Germinal center (tissue), 1 donor: ENCODE results near the gene LRRFIP1.

ENCODE experiments used
- DNase-seq: peaks from one replicate; pipeline ENCODE4 v3.0.0; 2012; ENCODE audit warnings: mixed read lengths, low spot score

Gene LRRFIP1

DNA sequence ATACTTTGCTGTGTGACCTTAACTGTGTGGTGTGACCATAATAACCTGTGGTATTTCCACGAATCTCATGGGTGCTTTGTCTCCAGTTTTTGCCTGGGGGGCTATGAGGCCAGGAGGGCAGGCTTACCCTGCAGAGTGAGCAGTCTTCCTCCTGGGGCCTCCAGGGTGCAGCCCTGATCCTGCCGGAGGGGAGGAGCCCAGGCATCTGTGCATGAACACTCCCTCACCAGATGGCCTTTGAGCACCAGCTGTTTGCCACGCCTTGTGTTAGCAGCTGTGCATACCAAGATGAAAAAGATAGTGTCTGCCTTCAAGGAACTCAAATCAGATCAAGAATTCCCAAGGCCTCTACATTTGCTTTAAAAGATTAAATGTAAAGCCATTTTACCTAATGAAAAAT lies 96.2 kb downstream of the LRRFIP1 start:
- no peak for DNase-seq

DNA sequence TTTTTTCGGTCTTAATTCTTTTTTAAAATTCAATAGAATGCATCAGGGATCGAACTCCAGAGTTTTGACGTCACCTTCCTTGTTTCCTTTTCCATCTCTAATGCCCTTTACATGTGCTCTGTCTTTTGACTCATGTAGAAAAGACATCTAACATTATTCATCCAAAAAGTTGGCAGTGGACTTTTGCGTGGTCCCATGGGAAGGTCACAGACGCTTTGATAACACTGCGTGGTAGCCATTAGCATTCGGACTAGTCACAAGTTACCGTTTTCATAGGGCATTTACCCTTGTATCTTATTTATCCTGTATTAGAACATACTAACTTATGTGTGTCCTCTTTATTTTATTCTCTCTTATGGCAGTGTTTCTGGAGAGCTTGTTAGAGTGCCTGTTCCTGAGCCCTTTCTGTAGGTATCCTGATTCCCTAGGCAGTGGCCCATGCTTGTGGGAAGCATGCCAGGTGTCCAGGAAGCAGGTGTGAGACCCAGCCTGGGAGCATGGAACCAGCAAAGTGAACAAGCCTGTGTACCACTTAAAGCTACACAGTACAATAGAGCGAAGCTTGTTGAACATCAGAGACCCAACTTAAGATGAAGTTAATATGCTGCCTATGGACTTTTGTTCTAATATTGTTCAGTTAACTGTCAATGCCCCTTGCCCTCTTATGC lies 97.6 kb downstream of the LRRFIP1 start:
- no peak for DNase-seq

DNA sequence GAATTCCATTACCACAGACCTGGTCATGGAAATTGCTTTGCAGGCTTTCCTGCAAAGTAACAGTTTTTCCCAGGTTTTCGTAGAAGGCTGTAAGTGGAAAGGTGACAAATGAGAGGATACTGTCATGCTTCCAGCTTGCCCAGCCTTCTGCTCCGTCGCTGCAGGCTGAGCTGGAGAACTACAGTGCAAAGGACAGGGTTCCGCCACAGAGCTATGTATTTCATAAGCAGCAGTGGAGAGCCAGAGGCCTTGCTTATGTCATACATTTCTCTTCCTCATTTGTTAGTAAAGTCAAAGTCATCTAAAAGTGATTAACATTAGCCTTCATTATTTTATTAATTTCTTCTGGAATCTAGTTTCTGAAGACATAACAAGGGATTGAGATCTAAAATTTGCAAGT lies 98.3 kb downstream of the LRRFIP1 start:
- DNase-seq: no peak

DNA sequence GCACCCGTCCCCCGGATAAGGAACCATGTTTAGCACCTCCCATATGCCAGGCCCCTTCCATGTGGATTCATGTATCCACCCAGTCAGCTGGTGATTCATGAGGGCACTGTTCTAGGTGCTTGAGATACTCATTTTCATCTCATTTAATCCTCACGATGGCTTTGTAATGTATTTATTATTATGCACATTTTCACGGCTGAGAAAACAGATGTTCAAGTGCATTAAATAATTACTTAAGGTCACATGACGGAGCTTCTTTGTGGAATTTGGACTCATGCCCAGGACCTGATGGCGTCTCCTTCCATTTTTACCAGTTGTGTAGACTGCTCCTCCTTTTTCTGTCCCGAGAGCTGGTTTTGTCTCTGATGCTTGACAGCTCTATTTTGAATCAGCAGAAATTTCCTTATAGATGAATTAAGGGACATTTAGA lies 99.0 kb downstream of the LRRFIP1 start:
- DNase-seq: no peak

DNA sequence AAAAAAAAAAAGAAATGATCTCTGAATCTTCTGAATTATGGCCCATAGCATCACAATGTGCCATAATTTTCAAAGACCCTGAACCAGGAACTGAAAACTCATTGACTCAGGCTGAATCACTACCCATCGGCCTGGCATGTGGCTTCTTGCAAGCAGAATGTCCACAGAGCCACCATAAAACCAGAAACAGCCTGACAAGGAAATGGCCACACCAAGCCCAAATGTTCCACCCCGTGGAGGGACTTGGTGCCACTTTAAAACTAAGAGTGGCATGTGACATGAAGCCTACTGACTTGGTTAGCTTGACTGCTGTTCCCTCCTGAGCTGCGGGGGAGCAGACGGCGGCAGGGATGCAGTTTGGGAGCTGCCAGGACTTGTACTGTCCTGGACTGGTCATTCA lies 100.0 kb downstream of the LRRFIP1 start:
- DNase-seq: no peak

DNA sequence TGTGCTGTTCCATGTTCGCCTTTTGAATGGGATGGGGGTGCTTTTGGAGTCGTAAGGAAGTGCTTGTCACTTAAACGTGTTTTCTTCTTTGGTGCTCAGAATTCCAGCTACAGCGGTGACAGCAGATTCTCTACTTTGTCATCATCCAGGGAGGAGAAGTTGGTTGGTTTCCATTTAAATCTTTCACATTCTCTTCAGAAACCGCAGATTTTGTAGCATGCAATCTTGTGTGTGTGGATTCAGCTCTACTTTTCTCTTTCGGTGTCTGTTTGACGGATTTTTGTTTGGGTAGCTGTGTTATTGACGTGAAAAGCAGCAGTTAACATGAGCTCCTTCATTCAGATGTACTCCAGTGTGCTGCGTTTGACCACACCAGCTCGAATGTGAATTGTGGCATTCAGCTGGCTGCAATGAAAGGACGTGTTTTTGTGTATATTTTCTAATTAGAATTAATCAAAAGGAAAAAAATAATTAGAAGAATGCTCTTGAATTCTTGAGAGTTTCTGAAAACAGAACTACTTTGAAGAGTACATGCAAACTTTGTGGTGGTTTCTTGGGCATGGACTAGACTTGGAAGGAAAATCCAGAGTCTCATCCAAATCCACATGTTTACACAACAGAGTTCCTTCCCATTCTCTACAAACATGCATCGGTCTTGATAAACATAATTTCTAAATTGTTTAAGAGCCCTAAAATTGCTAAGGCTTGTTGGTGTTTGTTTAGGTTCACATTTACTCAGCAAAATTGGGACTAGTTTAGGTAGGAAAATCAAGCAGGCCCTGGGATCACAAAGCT lies 102.5 kb downstream of the LRRFIP1 start:
- no peak for DNase-seq

DNA sequence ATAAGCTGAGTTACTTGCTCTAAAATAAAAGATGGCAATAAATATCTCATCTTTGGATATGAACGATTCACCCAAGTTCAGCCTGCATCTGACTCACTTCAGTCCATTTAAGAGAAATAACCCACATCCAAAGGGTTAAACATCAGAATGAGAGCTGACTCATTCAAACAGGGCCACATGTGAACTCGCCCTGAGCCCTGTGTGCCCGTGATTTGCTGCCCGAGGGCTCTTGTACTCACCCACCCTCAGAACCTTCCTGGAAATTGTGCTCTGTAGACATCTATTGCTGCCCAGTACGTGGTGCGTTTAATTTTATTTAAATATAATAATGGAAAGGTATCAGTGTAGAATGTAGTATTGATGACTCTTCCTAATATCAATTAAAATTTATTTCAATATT lies 104.3 kb downstream of the LRRFIP1 start:
- no peak for DNase-seq

DNA sequence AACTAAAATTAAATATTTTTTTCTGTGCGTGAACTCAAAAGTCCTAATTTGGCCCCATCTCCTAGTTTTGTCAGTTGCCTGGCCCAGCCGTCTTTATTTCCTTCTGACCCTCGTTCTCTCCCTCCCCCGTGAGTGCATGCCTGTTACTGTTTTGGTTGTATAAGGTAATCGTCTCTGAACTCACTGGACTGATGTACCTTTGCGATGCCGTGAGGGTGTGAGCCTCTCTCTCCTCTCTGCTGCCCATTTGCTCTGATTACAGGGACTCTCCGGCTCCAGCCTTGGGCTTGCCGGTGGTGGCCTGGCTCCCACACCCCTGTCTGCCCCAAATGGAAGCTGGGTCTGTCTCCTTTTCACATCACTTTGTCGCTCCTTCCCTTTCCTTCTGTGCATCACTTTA lies 104.7 kb downstream of the LRRFIP1 start:
- no peak for DNase-seq

DNA sequence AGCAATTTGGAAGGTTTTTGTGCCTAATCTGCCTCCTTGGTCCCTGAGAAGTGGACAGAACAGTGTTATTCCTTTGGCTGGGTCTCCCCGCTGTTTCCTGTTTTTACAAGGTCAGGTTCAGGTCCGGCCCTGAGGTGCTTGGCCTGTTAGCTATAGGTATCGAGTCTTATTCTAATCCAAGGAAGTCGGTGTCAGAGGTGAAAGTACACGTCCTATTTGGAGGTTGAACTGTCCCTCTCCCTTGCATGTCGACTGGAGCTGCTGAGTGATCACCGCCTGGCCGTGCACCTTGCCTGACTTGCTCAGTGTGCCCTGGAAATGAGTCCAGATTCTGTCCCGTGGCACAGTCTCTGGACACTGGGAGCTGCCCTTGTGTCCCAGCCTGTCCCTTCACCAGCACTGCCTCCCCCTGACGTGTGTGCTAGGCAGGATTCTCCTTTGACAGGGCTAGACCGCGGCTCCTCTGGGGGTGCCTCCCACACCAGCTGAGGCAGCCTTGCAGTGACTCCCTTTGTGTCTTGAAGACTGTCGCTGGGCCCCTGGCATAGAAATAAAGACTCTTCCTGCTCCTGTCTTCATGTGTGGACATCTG lies 105.5 kb downstream of the LRRFIP1 start:
- DNase-seq: no peak

DNA sequence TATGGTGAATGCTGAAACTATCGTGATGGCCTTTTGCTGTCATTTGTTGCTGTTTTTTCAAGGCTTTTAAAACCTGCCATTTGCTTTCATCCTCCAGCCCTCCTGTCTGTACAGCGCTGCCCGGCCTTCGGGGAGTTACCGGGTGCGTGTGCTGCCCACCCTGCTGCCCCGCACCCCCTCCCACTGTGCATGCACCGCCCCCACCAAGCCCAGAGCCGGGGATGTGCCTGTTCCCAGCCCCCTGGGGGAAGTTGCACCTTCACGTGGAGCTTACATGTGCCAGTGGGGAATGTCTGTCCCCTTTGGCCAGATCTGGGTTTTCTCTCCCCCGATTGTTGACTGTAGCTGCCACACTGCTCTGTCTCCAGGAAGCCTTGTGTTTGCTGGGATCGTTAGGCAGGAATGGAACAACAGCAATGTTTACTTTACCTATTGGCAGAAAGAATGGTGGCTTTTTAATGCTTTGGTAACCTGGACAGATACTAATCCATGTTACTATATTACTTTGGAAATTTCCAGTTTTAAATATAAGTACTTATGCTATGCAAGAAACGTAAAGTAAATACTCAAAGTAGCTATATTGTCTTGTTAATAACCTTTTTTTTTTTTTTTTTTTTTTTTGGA lies 106.4 kb downstream of the LRRFIP1 start:
- DNase-seq: no peak

DNA sequence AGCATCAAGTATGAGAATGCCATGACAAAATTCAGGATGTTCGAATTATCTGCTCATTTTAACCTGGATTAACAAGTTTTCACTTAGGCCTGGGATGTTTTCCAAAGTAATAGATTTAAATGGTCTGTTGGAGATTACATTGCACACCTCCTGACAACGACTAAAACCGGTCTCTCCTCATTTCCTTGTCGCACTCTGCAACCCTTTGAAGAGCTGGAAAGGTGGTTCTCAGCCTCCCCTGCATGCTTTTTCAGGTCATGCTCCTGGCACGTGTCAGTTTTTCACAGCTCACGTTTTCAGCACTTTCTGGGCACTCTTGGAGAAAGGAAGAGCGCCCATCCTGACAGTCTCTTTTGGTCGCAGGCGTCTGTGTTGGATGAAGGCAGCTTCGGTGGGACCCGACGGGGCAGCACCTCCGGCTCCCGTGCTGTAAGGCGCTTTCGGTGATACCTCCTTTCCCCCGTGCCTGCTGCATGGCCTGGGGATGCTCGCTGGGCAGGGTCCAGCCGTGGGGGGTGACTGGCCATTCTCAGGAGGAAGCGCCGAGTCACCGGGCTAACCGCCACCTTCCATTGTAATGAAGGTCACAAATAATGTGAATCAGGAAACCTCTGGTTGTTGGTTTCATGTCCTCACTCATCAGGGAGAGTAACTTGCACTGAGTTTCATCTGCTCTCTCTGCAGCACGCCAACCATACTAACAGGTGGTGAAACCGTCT lies 107.7 kb downstream of the LRRFIP1 start:
- DNase-seq: no peak

DNA sequence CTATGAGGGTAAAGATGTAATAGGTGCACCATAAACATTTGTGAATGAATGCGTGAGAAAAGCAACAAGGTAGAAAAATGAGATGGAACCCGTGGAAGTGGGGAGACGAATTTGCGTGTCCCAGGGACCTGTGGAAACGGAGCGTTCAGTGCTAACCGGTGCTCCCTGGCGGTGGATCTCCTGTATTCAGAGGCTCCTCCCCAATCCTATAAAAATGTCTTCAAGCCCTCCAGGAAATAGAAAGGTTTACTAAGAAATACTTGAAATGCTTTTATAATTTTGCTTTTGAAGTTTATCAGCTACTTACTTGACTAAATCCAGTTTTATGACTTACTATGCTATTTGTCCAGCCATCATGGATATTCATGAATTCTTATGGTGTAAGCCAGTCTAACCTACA lies 108.4 kb downstream of the LRRFIP1 start:
- no peak for DNase-seq

DNA sequence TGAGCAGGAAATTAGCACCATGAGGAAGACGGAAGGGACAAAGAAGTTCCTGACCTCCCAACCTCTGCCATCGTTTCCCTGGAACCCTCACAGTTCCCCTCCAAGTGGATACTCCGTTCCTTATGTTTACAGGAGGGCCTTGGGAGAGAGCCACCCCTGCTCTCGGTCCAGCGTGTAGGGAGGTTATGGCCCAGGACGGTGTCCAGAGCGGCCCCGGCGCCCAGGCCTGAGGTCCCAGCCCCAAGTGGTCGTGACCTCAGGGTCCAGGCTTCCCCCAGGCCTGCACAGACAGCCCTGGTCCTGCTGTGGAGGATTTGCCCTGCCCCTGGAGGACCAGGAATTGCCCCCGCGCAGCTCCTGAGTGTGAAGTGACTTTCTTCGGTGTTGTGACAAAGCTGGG lies 109.4 kb downstream of the LRRFIP1 start:
- DNase-seq: no peak

DNA sequence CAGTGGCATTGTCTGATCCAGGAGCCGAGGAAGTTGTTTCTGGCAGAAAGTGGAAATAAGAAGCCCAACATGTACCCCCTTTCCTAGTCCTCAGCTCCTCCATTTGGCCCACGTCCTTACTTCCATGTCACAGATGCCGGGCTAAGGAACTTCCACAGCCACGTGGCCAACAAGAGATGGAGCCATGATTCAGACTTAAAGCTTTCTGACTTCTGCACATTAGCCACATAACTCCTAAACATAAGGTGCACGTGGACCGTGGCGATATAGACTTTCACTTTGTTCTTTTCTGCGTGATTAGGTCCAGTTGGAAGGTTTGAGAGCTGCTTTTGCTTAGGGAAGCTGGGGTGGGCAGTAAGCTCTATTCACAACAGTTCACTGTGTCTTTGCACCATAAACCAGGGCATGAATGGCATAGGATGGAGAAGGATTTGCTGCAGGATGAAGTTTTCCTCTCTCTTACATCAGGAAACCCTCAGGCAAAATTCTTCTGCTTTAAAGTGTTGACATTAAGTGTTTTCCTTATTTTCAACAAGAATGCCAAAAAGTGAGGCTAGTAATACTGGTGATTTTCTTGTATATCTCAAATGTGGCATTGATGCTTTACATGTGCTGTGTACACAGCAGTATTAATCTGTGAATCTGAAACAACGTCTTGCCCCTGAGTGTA lies 109.9 kb downstream of the LRRFIP1 start:
- DNase-seq: no peak

DNA sequence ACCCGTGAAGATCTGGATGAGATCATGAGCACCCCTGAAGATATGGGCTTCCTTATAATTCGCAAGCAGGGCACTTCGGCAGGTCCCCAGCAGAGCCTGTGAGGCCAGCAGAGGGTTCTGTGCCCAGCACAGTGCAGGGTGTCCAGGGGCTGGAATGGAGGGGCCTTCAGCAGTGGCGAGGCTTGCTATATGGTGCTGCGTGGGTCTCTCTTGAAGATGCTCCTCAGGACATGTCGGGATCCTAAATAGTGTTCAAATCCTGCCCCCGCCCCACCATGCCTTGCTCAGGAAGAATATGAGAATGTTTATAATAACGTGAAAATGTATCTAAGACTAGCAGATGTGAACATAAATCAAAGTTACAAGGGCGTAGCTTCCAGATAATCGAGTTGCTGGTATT lies 110.9 kb downstream of the LRRFIP1 start:
- no peak for DNase-seq

DNA sequence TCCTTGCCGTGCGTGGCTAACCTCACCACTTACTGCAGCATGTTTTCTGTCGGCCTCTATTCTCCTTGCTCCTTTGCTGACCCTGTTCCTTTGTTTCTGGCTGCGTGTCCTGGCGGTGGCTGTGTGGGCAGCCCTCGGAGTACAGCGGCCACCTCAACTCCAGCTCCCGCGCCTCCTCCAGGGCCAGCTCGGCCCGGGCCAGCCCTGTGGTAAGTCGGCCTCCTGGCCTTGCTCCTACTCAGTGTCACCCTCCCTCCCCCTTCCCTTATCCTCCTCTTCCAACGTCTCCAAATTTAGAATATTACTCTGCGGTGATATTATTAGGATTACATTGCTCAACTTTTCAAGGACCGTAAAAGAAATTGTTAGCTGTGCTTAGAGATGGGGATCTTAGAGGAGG lies 111.7 kb downstream of the LRRFIP1 start:
- no peak for DNase-seq

DNA sequence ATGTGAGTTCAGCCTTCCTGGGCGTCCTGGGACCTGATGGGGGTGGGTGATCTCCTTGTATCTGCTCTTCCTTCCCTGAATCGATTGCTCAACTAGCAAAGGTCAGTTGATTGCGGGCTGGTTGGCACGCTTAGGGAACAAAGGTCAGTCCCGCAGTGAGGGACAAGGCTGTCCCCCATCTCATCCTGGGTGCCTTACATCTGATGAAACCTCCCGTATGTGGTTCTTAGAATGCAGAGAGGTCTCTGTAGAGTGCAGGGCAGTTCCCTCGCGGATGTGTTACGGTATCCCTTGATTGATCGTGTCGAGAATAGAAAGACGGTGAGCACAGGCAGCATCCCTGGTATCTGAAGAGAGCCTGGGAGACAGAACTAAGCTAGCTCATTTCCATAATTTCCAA lies 114.8 kb downstream of the LRRFIP1 start:
- no peak for DNase-seq

DNA sequence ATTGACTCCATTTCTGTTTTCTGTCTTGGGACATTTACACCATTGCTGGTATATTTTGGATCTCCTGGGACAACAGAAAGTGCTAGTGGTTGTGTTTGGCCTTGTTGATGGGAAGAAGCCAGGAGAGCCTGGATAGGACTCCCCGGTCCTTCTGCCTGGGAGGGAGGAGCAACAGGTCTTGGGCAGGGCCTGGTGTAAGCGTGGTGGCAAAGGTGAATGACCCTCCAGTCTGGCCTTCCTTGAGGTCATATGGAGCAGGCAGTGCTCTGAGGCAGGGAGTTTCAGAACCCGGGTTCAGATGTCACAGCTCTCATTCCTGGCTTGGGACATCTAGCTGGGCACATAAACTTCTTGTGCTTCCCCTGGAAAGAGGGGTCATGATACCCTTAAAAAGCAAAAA lies 115.2 kb downstream of the LRRFIP1 start:
- DNase-seq: no peak

DNA sequence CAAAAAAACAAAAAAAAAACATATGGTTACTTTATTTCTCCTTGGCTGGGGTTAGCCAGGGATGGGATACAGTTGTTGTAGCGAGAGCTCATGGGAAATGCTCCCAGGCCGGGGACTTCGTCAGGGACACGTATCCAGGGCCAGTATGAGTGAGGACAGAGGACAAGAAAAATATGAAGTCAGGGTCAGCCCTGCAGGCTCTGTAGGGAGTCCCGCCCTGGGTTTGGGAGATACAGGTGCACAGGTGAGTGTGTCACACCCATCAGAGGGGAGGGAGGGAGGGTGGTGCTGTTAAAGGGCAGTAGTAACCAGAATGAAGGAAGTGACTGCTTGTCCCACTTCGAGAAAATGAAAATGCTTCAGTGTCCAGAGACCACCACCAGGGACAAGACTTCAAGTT lies 115.6 kb downstream of the LRRFIP1 start:
- no peak for DNase-seq

DNA sequence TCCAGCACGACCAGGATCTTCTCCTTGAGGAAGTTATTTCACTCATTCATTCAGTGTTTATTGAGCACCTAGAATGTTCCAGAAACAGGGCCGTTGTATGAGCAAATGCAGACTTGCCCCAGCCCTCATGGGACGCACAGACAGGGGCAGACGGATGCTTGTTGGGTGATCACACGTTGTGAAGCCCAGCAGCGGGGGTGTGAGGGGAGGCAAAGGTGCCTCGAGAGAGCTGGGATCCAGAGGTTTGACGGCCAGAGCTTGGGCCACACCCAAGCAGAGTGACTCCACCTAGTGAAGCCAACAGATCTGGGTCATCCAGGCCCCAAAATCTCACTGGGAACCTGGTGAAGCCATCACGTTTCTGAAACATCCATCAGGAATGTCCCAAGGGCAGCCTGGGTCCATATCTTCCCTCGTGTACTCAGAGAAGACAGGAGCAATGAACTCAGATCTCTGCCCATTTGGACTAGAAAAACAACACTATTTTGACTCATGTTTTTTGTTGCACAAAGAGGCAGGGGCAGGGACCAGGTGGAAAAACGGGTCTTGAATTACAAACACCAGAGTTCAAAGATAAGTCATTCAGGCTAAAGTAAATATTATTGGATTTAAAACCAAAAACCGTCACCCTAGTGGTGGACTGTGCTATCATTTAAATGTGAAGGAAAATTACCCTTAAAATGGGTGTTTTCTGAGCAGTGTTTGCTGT lies 116.3 kb downstream of the LRRFIP1 start:
- DNase-seq: no peak

DNA sequence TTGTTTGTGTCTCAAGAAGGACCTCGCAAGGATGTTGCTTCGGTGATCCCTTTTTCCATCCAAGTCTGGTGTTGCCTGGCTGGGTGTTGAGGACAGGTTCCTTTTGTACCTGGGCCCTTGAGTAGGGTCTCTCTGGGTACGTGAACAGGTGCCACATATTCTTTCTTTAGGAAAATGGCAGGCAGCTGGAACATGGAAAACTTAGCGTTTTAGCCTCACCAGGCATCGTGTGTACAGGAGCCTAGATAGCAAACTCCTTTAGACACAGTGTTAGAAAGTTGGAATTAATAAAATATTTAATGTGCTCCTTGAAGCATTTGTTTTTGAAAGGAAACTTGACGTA lies 116.9 kb downstream of the LRRFIP1 start:
- no peak for DNase-seq
